Measurements from ENCODE around the gene NEUROD2. TPM values are rescaled to one million over a fixed set of nuclear protein-coding genes. Genes with fewer than 3 reads are reported as not detected.

The NEUROD2 gene
- polyA plus RNA-seq, 2 of the 4 experiments (the other 2 are of a cell fraction) = not detected

DNA sequence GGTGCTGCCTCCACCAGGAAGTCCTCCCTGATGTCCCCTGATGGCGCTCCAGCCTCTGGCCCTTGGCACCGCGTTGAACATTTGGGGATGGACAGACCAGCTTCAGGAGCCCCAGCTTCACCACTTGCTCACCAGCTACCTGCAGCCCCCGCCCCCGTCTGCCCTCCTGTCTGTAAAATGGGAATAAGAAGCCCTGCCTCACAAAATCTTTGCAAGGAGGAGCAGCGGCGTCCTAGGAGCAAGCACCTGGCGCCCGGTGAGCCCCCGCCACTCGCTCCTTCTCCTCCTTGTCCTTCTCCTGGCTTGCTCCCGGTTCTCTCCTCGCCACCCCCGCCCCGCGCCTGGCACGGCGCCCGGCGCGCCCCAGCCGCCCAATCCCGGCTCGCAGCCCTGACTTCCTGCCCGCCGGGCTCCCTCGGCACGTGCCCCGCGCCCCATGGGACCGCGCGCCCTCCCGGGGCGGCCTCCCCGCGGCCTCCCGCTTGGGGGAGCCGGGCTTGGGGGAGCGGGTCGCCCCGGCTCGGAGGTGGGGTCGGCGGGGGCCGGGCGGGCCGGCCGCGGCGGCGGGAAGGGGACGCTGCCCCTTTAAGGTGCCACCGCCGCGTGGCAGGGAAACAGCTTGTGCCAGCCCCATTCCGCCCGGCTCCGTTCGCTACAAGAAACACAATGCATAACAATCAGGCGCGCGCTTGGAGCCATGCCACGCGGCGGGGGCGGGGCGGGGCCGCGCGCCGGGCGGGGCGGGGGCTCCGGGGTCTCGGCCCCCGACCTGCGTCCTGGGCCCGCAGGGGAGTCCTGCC is 9.9 kb upstream of the NEUROD2 start:
- Histone ChIP-seq H3K4me2 (peak overlapping the region; percentile 94), H3K4me3 (peak overlapping the region; percentile 78), H3K27ac (peak overlapping the region; percentile 89 to 92), H3K9me3 (no peaks in the 10 kb centered on the region), H3K4me1 (peaks cover 10% of the 10 kb centered on the region)
- under 1% methylated on average over 13 of the region's 79 CpGs for WGBS (ENCODE audit: missing lambda C conversion rate)
- TF ChIP-seq BCL3 (IDR thresholded peaks at IDR 0.05) (peak; percentile 52; the same call in 1 of the 3 replicates), ZFP36 (IDR thresholded peaks at IDR 0.05; ENCODE audit: borderline replicate concordance, partially characterized antibody) (peak; percentile 99), MYC (IDR thresholded peaks at IDR 0.05; ENCODE audit: borderline replicate concordance, low read length) (peak; percentile 88; the same call in 1 of the 2 replicates), E2F6 (IDR thresholded peaks at IDR 0.05; ENCODE audit: borderline replicate concordance, low read depth) (0 out of 2 replicates have a peak, but pooled peaks have one; percentile 39), JUN (IDR thresholded peaks at IDR 0.05) (peak; percentile 35 to 66; a peak in 3 of 5 replicates), KDM1A (IDR thresholded peaks at IDR 0.05; ENCODE audit: low read depth) (peak; percentile 87), MAX (IDR thresholded peaks at IDR 0.05) (peak; percentile 65), HOXB5 (CRISPR knock-in tag; IDR thresholded peaks at IDR 0.05) (no peak), NR3C1 (IDR thresholded peaks at IDR 0.05) (no peak), TP53 (CRISPR knock-in tag; IDR thresholded peaks at IDR 0.05) (0 out of 2 replicates have a peak, but pooled peaks have one; percentile 19), BHLHE40 (IDR thresholded peaks at IDR 0.05; ENCODE audit: low read depth, low read length) (peak; percentile 94)
- TF ChIP-seq, protein P1, sequence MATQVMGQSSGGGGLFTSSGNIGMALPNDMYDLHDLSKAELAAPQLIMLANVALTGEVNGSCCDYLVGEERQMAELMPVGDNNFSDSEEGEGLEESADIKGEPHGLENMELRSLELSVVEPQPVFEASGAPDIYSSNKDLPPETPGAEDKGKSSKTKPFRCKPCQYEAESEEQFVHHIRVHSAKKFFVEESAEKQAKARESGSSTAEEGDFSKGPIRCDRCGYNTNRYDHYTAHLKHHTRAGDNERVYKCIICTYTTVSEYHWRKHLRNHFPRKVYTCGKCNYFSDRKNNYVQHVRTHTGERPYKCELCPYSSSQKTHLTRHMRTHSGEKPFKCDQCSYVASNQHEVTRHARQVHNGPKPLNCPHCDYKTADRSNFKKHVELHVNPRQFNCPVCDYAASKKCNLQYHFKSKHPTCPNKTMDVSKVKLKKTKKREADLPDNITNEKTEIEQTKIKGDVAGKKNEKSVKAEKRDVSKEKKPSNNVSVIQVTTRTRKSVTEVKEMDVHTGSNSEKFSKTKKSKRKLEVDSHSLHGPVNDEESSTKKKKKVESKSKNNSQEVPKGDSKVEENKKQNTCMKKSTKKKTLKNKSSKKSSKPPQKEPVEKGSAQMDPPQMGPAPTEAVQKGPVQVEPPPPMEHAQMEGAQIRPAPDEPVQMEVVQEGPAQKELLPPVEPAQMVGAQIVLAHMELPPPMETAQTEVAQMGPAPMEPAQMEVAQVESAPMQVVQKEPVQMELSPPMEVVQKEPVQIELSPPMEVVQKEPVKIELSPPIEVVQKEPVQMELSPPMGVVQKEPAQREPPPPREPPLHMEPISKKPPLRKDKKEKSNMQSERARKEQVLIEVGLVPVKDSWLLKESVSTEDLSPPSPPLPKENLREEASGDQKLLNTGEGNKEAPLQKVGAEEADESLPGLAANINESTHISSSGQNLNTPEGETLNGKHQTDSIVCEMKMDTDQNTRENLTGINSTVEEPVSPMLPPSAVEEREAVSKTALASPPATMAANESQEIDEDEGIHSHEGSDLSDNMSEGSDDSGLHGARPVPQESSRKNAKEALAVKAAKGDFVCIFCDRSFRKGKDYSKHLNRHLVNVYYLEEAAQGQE (IDR thresholded peaks at IDR 0.05) = no peak
- peak; percentile 79 to 80 for DNase-seq (ENCODE audit: low read depth in 1 of 2, low spot score in 1 of 2)
- peak; percentile 8 to 44 for ATAC-seq
- FAIRE-seq = no peak
- ChIA-PET CTCF (interaction anchor here (0.6 to 58.8 kb wide), 7 partner anchors 0 to 1037 kb away, joined by 3 to 1581 read pairs (median 533); partner anchors contain the start of genes ERBB2, NEUROD2, PGAP3 and PNMT), POLR2A (interaction anchor here (0.5 kb wide), 1 partner anchor 112 kb away, joined by 6 read pairs; no protein-coding TSS in a partner anchor)

DNA sequence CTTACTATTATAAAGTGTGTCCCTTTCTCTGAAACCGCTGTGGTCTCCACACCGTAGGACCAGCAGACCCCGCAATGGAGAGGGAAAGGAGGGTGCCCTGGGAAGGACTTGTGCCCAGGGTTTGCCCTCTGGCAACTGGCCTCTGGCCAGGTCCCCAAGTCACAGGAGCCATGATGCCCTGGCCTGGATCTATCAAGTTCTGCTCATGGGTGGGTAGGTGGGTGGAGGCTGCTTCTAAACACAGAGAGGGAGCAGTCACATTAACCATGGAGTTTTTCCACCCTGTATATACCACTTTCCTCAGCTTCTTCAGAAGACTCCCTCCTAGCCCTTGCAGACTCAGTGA is 9.4 kb upstream of the NEUROD2 start:
- ATAC-seq = no peak
- 97% methylated on average over 3 of the region's 3 CpGs for WGBS (ENCODE audit: missing lambda C conversion rate)
- no peaks in the 10 kb centered on the region for H3K9me3 ChIP-seq
- H3K4me2 ChIP-seq = peak overlapping the region; percentile 94
- peaks cover 7% of the 10 kb centered on the region for H3K4me1 ChIP-seq
- ChIA-PET POLR2A (interaction anchor here (0.7 kb wide), 1 partner anchor 166 kb away, joined by 3 read pairs; the partner anchor contains the start of gene MED1), CTCF (interaction anchor here (0.6 to 58.8 kb wide), 6 partner anchors 0 to 1037 kb away, joined by 3 to 1581 read pairs (median 704); partner anchors contain the start of genes ERBB2, NEUROD2, PGAP3 and PNMT)
- peak overlapping the region; percentile 89 to 92; a peak in 5 of 6 replicates for H3K27ac ChIP-seq
- TF ChIP-seq ZNF302 (CRISPR knock-in tag; IDR thresholded peaks at IDR 0.05) = no peak
- no peak for TF ChIP-seq HEYL (CRISPR knock-in tag; IDR thresholded peaks at IDR 0.05)
- no peak for TF ChIP-seq GATA3 (IDR thresholded peaks at IDR 0.05; ENCODE audit: borderline replicate concordance)
- TF ChIP-seq HOXB5 (CRISPR knock-in tag; IDR thresholded peaks at IDR 0.05) = no peak
- DNase-seq (ENCODE audit: low read depth in 1 of 2, low spot score in 1 of 2) = no peak
- no peak for FAIRE-seq
- peak overlapping the region; percentile 78 for H3K4me3 ChIP-seq
